ACC112 (cell line): ENCODE results near the gene C3orf22.

Source experiments
- H2AFZ ChIP-seq: fragments of 200-600 bp; sonication (generic); one replicate; pipeline ENCODE4 v1.6.0; 2017; ENCODE audit warnings: antibody characterized with exemption, low read length; ENCODE audit not compliant: unreplicated experiment
- H3K27ac ChIP-seq: fragments of 200-600 bp; sonication (generic); 2 replicates; pipeline ENCODE4 v1.5.1; 2014; ENCODE audit warnings: low read depth, mild to moderate bottlenecking, antibody characterized with exemption, low read length, moderate library complexity
- H3K27me3 ChIP-seq: fragments of 200-600 bp; sonication (generic); 2 replicates; pipeline ENCODE4 v1.6.1; 2014; ENCODE audit warnings: mild to moderate bottlenecking, antibody characterized with exemption, low read length, moderate library complexity, mixed read lengths; ENCODE audit not compliant: insufficient read depth
- H3K36me3 ChIP-seq: fragments of 200-600 bp; sonication (generic); 2 replicates; pipeline ENCODE4 v1.6.1; 2016; ENCODE audit warnings: mild to moderate bottlenecking, antibody characterized with exemption, low read length, moderate library complexity, mixed read lengths; ENCODE audit not compliant: insufficient read depth
- H3K4me1 ChIP-seq: fragments of 200-600 bp; sonication (generic); one replicate; pipeline ENCODE4 v1.6.1; 2016; ENCODE audit warnings: low read length, mixed read lengths; ENCODE audit not compliant: insufficient read depth, unreplicated experiment, control insufficient read depth
- H3K4me3 ChIP-seq: fragments of 200-600 bp; sonication (generic); 2 replicates; pipeline ENCODE4 v1.5.1; 2014; ENCODE audit warnings: mild to moderate bottlenecking, low read depth, low read length
- H3K79me2 ChIP-seq: fragments of 200-600 bp; sonication (generic); one replicate; pipeline ENCODE4 v1.6.0; 2016; ENCODE audit warnings: low read length; ENCODE audit not compliant: control insufficient read depth, unreplicated experiment, insufficient read depth

C3orf22 gene

DNA sequence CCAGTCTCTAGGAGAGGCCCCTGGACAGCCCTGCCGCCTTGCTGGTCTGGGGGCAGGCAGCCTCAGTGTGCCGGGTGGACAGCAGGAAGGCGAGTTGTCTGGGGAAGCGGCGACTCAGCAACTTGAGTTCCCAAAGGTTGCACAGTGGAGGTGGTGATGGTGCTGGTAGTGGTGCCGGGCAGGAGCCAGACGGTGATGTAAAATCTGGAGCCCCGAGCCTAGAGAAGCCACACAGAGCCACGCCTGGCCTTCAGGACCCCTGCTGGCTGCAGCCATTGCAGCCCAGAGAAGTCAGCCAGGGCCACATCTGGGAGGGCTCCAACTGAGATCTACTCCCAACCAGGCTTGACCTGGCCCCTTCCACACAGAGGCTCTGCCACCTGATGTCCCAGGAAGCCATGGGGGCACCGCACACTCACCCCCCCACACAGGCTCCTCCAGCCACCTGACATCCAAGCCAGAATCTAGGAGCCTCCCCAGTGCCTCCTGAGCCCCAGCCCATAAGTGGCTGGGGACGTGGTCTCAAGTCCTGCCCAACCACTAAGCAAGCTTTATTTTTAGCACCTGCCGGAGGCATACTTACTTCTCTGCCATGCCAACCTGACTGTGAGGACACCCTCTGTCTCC, 8.8 kb downstream of the C3orf22 start:
- H3K27ac ChIP-seq = no peak overlapping the region
- no peaks in the 10 kb centered on the region for H3K79me2 ChIP-seq
- no peak overlapping the region for H3K4me3 ChIP-seq
- no peaks in the 10 kb centered on the region for H3K4me1 ChIP-seq
- H3K36me3 ChIP-seq = no peaks in the 10 kb centered on the region
- no peak overlapping the region for H2AFZ ChIP-seq
- H3K27me3 ChIP-seq = peaks cover 28% of the 10 kb centered on the region

DNA sequence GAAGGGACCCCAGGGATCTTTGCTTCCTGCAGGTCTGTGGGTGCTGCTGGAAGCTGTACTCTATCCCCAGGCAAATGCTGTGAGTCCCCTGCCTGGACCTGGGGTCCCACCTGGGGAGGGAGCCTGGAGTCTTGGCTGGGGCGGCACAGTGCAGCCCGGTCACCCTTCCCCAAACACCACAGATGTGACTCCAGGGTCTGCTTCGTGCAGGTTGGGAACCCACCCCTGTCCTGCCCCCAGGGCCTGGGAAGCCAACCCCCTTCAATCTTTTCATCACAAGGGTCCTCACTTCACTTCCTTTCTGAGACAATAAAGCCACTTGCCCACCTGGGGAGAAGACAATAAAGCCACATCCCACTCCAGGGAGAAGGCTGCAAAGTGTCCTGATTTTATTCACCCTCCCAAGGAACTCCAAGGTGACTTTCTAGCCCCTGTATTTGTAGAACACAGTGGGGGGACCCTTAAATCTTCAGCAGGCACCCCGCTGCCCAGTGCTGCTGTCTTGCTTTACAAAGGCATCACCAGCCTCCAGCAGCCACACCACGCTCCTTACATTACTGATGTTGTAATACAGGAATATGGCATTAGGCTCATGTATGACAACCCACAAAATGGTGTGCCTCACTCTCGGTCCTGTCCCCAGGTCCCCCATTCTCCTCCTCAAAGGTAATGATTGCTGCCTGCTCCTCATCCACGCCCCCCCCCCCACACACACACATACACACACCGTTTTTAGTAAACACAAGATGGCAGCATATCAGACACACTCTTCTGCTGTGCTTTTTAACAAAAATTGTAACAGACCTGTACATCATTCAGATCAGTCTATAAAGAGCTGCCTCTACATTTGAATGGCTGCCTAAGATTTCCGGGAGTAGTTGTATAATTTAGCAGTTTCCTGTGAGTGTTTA, 9.9 kb downstream of the C3orf22 start:
- H3K4me1 ChIP-seq = no peaks in the 10 kb centered on the region
- H3K36me3 ChIP-seq = no peaks in the 10 kb centered on the region
- no peak overlapping the region for H3K4me3 ChIP-seq
- H3K27ac ChIP-seq = no peak overlapping the region
- H2AFZ ChIP-seq = no peak overlapping the region
- peaks cover 28% of the 10 kb centered on the region for H3K27me3 ChIP-seq
- H3K79me2 ChIP-seq = no peaks in the 10 kb centered on the region

DNA sequence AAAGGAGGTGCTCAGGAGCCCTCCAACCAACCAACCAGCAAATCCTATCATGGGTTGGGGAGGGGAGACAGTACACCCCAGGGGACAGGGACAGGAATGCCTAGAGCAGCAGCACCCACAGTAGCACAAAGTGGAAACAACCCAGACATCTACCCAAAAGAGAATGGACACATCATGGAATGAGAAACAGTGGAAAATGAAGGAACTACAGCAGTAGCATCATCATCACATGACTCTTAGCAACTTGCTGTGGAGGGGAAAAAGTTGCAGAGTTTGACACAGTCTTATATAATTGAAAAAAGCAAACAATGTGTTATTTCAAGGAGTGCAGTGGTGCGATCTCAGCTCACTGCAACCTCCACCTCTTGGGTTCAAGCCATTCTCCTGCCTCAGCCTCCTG, 11.0 kb downstream of the C3orf22 start:
- Histone ChIP-seq H3K4me3 (no peak overlapping the region), H3K27me3 (peaks cover 34% of the 10 kb centered on the region), H3K4me1 (no peaks in the 10 kb centered on the region), H2AFZ (no peak overlapping the region), H3K36me3 (no peaks in the 10 kb centered on the region), H3K79me2 (no peaks in the 10 kb centered on the region), H3K27ac (no peak overlapping the region)

DNA sequence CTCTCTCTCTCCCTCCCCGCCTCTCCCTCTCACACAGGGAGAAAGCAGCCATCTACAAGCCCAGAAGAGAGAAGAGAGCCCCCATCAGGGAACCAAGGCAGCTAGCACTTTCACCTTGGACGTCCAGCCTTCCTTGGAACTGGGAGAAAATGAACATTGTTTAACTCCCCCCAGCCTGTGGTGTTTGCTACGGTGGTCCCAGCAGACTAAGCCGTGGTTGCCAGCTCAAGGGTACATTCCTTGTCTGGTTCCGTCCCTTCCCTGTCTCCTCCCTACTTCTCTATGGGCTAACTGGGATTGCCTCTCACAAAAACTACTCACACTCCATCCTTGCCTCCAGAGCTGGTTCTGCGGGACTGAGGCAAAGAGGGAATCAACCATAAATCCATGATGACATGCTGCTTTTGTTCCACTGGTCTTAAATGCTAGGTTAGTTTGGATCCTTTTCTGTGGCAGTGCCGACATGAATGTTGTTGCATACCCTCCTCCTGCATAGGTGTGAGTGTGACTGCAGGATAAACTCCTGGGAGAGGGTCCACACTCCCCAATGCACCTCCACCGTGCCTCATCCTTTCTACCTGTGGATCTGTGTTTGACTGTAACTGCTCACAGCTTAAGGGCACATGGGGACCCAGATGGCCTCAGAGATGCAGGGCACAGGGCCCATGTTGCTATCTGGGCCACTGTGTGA, 12.0 kb downstream of the C3orf22 start:
- Histone ChIP-seq H3K4me1 (peaks cover 1% of the 10 kb centered on the region), H3K79me2 (no peaks in the 10 kb centered on the region), H2AFZ (no peak overlapping the region), H3K27me3 (peaks cover 42% of the 10 kb centered on the region), H3K36me3 (no peaks in the 10 kb centered on the region), H3K4me3 (no peak overlapping the region), H3K27ac (no peak overlapping the region)

DNA sequence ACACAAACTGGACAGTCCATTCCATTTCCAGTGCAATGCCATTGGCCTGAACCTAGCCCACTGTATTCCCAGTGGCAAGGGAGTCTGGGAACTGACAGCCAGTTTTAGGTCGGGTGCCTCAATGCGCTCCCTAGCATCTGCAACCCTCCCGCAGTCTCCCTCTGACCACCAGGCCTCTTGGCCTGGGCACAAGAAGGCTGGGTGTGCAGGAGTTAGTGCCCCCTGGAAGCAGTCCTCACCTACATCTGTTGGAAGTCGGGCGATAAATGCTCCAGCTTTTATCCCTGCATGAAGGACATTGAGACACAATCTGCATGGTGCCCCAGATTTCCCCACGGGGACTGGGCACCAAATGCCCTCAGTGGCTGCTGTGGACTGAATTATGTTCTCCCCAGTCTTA, 12.7 kb downstream of the C3orf22 start:
- Histone ChIP-seq H3K27ac (no peak overlapping the region), H2AFZ (no peak overlapping the region), H3K4me1 (peaks cover 8% of the 10 kb centered on the region), H3K36me3 (no peaks in the 10 kb centered on the region), H3K27me3 (peaks cover 48% of the 10 kb centered on the region), H3K79me2 (no peaks in the 10 kb centered on the region), H3K4me3 (no peak overlapping the region)

DNA sequence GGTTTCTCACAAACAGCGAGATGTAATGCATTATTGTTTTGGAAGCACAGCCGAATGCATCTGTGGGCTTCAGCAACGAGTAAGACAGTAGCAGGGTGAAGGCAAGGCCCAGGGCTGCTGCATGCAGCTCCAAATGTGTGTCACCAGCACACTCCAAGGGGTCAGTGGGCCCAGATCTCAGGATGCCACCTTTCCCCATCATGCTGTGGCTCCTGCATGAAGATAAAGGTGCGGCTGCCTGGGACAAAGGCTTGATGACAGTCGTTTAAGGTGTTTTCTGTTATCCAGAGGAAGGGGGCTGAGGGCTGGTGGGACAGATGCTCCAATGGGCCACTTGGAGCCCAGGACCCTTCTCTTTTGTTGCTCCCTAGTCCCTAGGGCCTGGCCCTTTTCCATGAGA, 13.2 kb downstream of the C3orf22 start:
- Histone ChIP-seq H3K4me1 (peaks cover 13% of the 10 kb centered on the region), H3K36me3 (no peaks in the 10 kb centered on the region), H3K27me3 (peaks cover 49% of the 10 kb centered on the region), H2AFZ (no peak overlapping the region), H3K4me3 (no peak overlapping the region), H3K79me2 (no peaks in the 10 kb centered on the region), H3K27ac (no peak overlapping the region)

DNA sequence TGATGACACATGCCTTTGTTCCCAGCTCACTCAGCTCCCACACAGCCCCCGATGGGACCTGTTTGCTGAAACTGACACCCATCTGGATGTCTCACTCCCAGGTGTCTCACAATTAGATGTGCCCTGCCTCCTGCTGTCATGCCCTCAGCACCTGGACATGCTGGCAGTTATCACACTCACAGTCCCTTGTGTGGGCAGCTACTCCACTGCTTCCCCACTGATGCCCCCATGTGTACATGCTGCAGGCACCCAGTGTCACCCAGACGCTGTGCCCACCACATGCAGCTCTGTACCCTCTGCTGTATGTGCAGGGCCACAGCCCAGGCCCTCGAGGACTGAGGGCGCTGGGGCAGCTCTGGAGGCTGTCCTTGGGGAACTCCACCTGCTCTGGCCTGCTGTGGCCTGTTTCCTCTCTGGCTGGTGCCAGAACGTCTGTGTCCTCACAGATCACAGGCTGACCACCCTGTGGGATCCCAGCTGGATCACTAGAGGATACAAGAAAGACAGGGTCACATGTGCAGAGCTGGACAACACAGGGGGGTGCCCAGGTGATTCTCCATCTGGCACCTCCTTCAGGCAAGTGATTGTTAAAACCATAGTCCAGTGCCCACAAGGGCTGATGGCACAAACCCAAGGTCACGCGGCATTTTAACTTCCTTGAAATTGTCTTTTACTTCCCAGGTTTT, 14.0 kb downstream of the C3orf22 start:
- H2AFZ ChIP-seq = no peak overlapping the region
- peaks cover 19% of the 10 kb centered on the region for H3K4me1 ChIP-seq
- H3K79me2 ChIP-seq = no peaks in the 10 kb centered on the region
- H3K4me3 ChIP-seq = no peak overlapping the region
- no peak overlapping the region for H3K27ac ChIP-seq
- no peaks in the 10 kb centered on the region for H3K36me3 ChIP-seq
- H3K27me3 ChIP-seq = peaks cover 49% of the 10 kb centered on the region

DNA sequence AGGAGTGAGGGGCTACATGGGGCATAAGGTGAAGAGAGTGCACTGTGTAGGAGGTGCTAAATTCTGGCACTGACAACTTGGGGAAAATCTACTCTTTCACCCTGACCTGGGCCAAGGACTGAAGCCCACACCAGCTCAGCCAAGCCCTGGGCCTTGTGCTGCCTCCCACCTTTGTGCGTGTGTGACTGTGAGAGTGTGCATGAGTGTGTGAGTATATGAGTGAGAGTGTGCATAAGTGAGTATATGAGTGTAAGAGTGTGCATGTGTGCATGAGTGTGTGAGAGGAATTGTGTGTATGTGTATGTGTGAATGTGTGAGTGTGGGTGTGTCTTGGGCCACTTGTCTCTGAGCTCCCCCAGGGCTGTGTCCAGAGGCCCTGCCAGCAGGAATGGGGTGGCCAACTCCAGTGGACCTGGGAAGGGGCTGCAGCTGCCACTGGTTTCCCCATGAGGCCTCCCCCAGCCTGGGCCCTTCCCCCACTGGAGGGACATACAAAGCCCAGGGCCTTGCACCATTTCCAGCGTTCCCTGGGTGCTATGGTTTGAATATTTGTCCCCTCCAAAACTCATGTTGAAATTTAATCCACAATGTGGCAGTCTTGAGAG, 15.2 kb downstream of the C3orf22 start:
- Histone ChIP-seq H3K79me2 (no peaks in the 10 kb centered on the region), H3K4me1 (peaks cover 19% of the 10 kb centered on the region), H3K27me3 (peaks cover 44% of the 10 kb centered on the region), H3K36me3 (no peaks in the 10 kb centered on the region), H3K27ac (no peak overlapping the region), H2AFZ (no peak overlapping the region), H3K4me3 (no peak overlapping the region)

DNA sequence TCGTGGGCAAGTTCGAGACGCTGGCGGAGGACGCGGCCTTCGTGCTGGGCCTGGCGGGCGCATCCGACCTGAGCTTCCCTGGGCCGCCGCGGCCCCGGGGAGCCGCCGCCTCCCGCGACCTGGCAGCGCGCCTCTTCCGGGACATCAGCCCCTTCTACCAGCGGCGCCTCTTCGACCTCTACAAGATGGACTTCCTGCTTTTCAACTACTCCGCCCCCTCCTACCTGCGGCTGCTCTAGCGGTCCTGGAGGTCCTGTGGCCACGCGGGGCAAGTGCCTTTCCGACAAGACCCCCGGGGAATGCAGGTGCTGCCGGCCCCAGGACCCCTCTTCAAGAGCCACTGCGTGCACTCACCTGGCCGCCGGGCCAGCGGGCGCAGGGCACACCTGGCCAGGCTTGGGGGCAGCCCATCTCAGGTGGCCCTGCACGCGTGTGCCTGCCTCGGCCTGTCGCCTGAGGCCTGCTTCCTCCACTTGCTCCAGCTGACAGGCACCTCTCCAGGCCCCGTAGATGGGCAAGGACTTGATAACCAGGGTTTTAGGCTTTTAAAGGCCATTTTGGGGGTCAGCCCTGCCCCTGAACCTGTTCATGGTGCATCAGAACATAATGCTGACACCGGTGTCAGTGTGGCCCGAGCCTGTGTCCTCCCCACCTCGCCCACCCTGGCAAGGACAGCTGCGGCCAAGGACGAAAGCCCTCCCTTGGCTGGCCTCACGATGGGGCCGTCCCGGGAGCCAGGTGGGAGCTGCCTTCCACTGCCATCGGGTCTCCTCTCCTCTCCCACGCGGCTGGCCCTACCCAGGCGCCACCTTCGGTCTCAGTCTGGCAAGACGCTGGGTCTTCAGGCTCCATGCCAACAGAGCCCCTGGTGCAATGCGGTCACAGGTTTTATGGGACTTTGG, 16.1 kb downstream of the C3orf22 start:
- Histone ChIP-seq H3K79me2 (no peaks in the 10 kb centered on the region), H3K4me3 (peak overlapping the region; percentile 9; the same call in 1 of the 2 replicates), H3K4me1 (peaks cover 19% of the 10 kb centered on the region), H3K36me3 (no peaks in the 10 kb centered on the region), H3K27ac (no peak overlapping the region), H3K27me3 (peaks cover 41% of the 10 kb centered on the region), H2AFZ (no peak overlapping the region)
